NCI-H345 (cell line): Measurements from ENCODE around the gene ASCC2.

Experiments
- DNase-seq: peaks from one replicate; lab custom pipeline; 2025; lab: John Stamatoyannopoulos, UW

ASCC2 gene

DNA sequence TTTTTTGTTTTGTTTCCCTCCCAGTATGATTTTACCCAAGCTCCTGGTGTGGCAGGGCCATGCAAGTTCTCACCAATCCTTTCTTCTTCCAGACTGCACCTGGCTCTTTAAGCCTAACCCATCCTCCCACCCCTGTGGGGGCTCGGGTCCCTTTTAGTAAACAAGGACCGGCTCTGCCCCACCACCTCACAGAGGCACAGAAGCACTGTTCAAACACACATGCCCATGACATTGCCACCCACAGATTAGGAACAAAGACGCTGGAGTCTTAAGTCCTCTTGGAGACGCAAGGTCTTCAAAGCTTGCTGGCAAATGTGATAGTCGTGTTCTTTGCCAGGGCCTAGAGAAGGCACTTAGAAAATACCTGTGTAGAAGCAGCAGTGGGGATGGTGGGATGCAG is 52.0 kb downstream of the ASCC2 start:
- no peak for DNase-seq

DNA sequence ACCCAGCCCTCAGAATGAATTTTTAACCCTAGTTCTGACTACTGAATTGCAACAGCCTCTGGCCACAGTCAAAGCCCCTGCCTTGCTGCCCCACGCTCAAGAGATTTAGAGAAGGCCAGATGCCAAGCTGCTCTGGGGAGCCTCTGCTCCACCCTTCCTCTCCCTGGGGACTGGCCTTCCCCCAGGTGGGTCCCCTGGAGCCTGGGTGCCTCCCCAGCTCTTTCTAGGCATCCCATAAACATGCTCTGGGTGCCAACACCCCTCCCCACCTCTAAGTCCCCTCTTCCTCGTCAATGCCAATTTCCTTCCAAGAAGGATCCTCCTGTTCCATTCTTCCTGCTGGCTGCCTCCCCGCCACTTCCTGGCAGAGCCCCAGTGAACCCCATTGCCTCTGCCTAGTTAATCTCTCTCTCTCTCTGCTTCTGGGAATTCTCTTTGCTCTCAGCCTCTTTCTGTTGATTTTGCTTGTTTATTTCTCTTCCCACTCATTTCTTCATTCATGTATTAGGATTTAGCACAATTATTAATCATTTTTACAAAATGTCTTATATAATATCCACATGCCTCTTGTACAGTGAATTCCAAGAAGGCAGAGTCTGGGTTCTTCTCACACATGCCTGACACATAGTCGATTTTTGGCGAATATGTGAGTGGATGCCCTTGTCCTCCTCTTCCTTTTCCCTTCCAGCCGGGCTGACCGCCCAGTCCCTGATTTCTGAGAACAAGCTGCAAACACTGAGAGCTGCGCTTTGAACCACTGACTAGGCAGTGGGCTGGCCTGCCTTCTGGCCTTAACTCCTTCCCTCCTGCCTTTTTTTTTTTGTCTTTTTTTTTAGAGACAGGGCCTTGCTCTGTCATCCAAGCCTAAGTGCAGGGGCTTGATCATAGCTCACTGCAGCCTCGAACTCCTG is 53.4 kb downstream of the ASCC2 start:
- DNase-seq = no peak

GRCh38 chr22:29782061-29782845 is 55.8 kb downstream of the ASCC2 start:
- DNase-seq = no peak

- no peak for DNase-seq
Measured at GRCh38 chr22:29780748-29781676, 57.1 kb downstream of the ASCC2 start.

- no peak for DNase-seq
Measured at GRCh38 chr22:29780220-29780619, 57.9 kb downstream of the ASCC2 start.

GRCh38 chr22:29773233-29773632 is 64.8 kb downstream of the ASCC2 start:
- no peak for DNase-seq

- no peak for DNase-seq
Measured at GRCh38 chr22:29772170-29772641, 65.9 kb downstream of the ASCC2 start.

- no peak for DNase-seq
Measured at GRCh38 chr22:29769723-29770321, 68.3 kb downstream of the ASCC2 start.

- DNase-seq = no peak
Measured at GRCh38 chr22:29768052-29768693, 69.9 kb downstream of the ASCC2 start.

- peak; percentile 85 for DNase-seq
Measured at GRCh38 chr22:29767171-29768051, 70.7 kb downstream of the ASCC2 start, which contains the start of gene UQCR10. Gene UQCR10, plus strand, starts transcription at chr22:29767369. Its CDS starts 30 bp downstream, at chr22:29767399.

DNA sequence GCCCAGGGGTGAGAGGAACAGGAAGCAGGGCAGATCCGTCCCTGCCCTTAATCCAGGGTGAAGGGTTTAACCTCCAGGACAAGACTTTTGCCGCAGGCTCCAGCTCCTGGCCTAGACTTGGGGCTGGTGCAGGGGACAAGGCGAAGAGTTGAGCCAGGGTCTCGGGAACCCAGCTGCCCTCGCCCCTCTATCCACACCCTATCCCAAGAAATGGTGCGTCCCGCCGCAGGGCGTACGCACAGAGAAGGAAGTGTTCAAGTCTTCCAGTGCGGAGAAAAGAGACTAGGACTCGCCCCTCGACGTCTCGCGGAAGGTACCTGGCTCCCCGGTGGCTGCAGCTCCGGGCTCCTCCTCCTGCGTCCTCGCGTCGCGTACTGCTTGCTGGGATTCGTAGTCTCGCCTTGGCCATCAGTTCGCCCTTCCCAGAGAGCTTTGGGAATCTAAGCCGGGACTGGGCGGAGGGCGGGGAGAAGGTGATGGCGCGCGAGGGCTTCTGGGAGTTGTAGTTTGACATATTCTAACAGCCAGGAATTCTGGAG is 71.4 kb downstream of the ASCC2 start, which contains the start of gene ZMAT5:
Gene ZMAT5, minus strand, starts transcription at position 376 of the 539 bp plus-strand sequence. CDS start 18,463 bp downstream, outside the sequence.
- DNase-seq = peak; percentile 94

DNA sequence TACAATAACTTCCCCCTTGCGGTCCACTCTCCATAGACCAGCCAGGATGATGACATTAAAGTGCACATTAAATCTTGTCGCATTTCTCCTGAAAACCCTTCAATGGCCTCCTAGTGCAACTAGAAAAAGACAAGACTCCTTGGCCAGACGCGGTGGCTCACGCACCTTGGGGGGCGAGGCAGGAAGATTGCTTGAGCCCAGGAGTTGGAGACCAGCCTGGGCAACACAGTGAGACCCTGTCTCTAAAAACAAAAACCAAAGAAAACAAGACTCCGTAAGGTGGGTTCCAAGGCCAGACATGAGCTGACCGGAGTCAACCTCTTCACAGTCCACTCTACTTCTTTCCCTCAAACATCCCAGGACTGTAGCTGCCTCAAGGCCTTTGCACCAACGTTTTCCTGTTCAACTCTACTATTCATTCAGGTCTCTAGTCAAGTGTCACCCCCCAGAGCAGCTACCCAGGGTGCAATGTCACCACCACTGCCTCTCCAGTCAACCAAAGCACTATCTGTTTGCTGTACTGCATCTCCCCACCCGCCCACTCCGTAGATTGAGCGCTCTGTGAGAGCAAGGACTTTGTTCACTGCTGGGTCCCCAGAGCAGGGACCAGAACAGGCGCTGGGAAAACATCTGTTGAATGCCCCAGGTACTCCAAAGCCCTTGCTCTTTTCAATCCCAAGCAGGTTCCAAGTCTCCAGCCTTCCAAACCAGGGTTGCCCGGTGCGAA is 72.0 kb downstream of the ASCC2 start:
- DNase-seq = peak; percentile 12

- DNase-seq = no peak
Measured at GRCh38 chr22:29762263-29762662, 75.8 kb downstream of the ASCC2 start.

- no peak for DNase-seq
Measured at GRCh38 chr22:29758959-29759358, 79.1 kb downstream of the ASCC2 start.

DNA sequence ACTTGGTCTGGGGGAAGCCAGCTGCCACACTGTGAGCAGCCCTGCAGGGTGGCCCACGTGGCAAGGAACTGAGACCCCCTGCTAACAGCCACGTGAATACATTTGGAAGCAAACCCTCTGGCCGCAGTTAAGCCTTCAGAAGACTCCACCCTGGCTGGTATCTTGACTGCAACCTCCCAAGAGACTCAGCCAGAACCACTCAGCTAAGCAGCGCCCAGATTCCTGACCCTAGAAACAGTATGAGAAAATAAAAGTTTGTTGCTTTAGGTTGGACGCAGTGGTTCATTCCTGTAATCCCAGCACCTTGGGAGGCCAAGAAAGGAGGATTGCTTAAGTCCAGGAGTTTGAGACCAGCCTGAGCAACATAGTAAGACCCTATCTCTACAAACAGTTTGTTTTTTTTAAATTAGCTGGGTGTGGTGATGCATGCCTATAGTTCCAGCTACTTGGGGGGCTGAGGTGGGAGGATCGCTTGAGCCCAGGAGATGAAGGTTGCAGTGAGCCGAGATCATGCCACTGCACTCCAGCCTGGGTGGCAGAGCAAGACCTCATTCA is 79.9 kb downstream of the ASCC2 start:
- no peak for DNase-seq

DNA sequence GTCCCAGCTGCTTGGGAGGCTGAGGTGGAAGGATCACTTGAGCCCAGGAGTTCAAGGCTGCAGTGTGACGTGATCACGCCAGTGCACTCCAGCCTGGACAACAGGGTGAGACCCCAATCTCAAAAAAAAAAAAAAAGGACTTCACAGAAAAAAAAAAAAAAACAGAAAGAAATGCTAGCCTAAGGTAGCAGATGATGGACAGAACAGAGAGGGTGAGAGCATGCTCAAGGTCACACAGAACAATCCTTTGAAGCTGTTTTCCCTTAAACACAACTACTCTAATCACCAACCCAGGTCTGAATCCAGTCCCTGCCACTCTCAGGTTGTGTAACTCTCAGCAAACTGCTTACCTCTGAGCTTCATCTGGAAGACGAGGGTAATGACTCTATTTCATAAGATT is 81.0 kb downstream of the ASCC2 start:
- DNase-seq = no peak

DNA sequence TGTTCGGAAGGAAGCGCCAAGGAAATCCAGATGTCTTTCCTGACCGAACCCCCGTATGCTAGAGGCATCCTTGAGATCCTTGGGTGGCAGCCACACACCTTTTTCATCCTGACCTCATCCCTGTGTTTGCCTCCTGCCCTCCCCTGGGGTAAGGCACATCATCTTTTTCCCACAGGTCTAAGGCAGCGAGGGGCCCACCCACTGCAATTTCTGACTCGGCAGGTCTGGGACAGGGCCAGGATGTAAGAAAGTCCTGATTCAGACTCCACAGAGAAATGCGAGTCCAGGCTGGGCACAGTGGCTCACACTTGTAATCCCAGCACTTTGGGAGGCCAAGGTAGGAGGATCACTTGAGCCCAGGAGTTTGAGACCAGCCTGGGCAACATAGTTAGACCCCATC is 81.7 kb downstream of the ASCC2 start:
- DNase-seq = no peak

DNA sequence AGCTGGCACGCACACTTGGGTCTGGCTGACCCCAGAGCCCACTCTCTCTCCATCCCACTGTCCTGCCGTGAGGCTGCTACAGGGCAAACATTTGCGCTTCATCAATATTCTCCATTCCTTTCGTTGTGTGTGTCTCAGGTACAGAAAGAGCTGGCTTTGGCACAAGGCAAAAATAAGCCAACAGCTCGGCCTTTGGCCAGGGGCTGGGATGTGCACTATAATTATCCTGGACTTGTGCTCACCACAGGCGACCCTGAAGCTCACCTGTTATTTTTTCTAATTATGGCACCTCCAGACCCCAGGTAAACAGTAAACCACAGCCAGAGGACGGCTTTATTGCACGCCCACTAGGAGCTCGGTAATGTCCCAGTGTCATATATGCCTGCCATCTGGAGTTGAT is 82.2 kb downstream of the ASCC2 start:
- no peak for DNase-seq
